Stimulated activated CD8-positive, alpha-beta memory T cell treated with anti-CD3 and anti-CD28 coated beads, Interleukin-2, amount 100 ng/mL, for 48 hours (primary cell): ENCODE measurements around the gene PAK6.
A peak's percentile ranks its signal among the peaks of the same experiment; 100 is the strongest.

Experiments
- DNase-seq, 2 donors: peaks; one replicate each; pipeline ENCODE4 v3.0.0-alpha.2; 2020; ENCODE audit warnings: low read depth in 2 of 2

PAK6 gene

DNA sequence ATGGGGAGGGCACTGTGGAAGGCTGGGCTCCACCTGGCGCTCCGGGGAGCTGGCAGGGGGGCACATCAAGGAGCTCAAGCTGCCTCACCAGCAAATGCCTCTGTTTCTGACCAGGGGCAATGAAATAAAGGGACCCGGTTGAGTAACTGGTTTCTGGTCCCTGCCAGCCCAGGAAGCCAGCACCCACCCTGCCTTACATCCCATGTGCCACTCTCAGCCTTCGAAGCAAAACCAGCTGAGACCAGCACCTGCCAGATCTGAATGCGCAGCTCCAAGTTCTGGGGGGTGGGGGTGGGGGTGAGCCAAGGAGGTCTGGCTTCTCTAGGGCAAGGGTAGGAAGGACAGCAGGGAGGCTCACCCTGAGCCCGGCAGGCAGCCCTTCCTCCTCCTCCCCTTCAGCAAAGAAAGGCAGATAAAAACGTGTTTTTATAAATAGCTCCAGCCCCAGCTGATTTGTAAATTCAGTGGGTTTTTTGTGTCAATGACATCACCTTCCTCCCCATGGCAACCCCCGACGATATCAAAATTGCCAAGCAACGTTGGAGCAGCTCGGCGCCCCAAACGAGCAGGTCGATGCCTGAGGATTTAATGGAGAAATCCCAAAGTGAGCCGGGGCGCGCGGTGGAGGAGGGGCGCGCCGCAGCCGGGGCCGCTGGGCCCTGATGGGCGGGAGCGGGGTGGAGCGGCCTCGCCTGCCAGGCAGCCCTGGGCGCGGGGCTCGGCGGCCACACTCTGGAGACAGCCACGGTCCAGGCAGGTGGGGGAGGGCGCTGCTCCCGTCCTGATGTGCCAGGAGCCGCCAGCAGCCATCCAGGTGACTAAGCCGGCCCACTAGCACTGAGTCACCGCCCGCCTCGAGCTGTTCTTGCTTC lies at the start of gene PAK6:
TSS of gene PAK6 (plus strand) at position 532 of the 872 bp plus-strand sequence. CDS start 25,723 bp downstream, outside the sequence.
- peak; percentile 15 to 36 for DNase-seq

DNA sequence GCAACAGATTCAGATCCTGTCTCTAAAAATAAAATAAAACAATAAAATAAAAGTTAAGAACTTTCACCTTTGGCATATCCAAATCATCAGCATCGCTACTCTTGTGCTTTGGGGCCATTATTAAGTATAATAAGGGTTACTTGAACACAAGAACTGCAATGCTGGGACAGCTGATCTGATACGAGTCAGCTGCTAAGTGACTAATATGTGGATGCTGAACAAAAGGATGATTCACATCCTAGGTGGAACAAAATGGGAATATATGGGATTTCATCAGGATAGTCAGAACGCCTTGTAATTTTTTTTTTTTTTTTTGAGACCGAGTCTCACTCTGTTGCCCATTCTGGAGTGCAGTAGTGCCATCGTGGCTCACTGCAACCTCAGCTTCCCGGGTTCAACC lies 48.3 kb upstream of the PAK6 start:
- DNase-seq, result no peak

- DNase-seq, result no peak
Measured at GRCh38 chr15:40192942-40193341, 45.9 kb upstream of the PAK6 start.

DNA sequence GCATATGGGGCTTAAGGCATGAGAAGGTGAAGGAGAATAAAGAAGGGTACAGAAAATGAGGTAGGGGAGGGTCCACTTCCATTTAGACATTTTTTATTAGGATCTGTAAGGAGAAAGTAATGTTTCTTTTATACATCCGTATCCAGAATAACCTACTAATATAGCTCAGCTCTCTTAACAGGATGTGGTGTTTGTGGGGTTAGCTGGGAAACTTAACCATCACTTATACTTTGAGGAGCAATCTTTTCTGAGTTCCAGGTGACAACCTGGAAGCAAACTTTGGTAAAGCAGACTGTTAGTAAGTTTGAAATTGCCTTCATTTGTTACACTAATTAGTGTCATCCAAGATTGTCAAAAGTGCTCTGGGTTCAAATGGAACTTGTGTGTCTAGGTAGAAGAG lies 41.4 kb upstream of the PAK6 start:
- DNase-seq, result no peak

GRCh38 chr15:40198355-40199085 lies 40.3 kb upstream of the PAK6 start:
- DNase-seq, result no peak

DNA sequence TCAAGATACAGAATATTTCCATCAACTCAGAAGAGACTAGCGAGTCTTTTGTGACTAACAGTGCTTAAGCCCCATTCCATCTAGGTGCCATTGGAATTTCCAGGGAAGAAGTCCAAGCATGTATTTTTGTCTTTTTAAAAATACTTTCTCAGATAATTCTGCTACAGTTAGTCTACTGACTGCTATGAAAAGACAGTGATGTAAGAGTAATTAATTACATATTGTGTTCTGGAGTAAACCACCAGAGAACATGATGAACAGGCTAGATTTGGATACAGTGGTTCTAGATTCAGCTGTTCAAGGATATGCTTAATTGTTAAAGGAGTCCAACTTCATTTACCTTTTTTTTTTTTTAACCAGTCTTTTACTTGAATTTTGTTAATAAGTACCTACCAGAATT lies 34.8 kb upstream of the PAK6 start:
- no peak for DNase-seq

GRCh38 chr15:40217166-40217824 lies 21.6 kb upstream of the PAK6 start:
- no peak for DNase-seq

GRCh38 chr15:40219801-40220200 lies 19.1 kb upstream of the PAK6 start:
- DNase-seq, result no peak

- no peak for DNase-seq
Measured at GRCh38 chr15:40222131-40222530, 16.7 kb upstream of the PAK6 start.

DNA sequence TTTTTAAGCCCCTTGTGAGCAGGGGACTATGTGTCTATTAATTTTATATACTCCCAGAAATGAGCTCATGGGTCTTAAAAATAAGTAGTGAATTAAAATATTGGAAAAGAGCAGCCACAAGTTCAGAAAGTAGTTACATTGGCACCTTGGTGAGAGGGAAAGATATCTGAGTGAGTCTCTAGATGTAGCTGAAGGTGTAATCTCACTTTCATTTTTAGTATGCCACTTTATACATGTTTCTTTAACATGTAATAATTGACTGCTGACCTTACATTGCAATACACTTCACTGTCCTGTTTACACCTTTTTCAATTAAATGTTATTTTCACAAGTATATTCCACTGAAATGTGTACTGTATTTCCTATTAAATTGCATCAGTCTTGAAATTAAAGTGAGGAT lies 12.1 kb upstream of the PAK6 start:
- no peak for DNase-seq

GRCh38 chr15:40229316-40229715 lies 9.5 kb upstream of the PAK6 start:
- no peak for DNase-seq

GRCh38 chr15:40229956-40230355 lies 8.9 kb upstream of the PAK6 start:
- no peak for DNase-seq

- no peak for DNase-seq
Measured at GRCh38 chr15:40232625-40233070, 6.2 kb upstream of the PAK6 start.

- no peak for DNase-seq
Measured at GRCh38 chr15:40233727-40234577, 4.9 kb upstream of the PAK6 start.

DNA sequence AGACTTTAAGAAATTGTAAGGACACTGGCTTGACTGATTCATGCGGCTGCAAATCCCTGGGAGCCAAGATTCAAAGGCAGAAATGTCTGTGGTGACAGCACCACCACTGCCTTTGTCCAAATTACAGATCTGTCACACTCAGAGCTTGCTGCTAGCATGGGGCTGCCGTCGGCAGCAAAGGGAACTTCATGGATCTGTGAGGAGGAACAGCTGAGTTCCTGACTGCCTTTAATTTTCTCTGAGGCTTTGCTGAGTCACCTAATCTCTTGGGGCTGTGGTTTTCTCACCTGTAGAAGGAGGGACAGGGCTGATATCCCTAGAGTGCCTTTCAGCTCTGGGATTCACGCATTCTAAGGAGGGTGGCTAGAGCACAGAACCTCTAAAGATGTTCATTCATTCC lies 4.1 kb upstream of the PAK6 start:
- DNase-seq, result no peak

DNA sequence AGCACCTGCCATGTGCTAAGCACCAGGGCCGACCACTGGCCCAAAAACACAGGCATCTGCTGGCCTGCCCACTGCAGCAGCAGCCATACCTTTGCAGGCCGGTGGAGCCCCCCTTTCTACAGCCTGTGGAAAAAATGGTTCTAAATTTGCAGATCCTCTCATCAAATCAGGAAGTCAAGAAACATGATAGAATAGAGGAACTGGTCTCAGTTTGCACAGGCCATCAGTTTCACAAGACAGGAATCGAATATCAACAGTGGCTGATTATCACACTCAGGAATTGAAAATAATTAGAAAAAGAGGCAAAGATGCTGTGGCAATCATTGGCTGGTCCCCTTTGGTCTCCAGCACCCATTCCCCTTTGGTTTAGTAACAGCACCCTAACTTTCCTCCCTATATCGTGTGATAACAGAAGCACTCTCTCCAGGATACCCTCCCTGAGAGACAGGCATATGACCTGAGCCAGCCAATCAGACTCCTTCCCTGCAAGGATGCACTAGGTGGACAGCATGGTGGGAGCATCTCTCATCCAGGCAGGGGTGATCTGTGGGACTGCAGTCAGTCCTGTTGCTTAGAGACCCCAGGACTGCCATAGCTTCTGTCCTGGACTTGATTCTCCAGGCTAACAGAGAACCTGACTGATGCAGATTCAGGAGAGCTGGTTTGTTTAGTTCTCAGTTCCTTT lies 3.5 kb upstream of the PAK6 start:
- no peak for DNase-seq

- no peak for DNase-seq
Measured at GRCh38 chr15:40239404-40239692, 485 bp downstream of the PAK6 start.

- no peak for DNase-seq
Measured at GRCh38 chr15:40239693-40240618, 1.1 kb downstream of the PAK6 start.

DNA sequence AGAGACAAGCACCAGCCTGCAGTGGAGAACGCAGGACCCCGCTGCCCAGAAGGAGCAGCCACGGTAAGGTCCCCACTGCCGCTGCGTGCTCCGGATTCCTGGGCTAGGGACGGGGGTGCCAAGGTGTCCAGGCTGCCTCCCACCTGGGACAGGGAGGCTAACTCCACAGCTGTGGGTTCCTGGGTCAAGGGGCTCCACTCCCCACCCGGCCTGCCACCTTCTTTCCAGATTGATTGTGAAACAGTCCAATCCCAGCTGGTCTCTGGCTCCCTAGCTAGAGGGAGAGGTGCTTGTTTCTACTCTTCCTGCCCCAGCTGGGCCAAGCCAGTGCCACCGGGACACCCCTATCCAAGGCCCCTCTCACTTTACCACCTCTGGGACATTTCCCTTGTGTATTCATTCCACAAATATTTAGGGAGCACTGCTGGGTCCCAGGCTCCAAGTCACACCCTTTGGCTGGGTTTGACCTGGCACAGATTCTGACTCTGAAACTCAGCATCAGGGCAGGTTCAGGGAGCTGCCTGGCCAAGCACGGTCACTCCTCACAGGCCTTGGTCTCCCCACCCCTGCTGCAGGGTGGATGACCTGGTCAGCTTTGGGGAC lies 1.9 kb downstream of the PAK6 start:
- DNase-seq, result no peak
